ENCODE data around the gene ITGAE. TPM values are rescaled to one million over a fixed set of nuclear protein-coding genes. Genes with fewer than 3 reads are reported as not detected.

ITGAE gene
- total RNA-seq, 1 donor from 2014 or later = 15.8 TPM

Other genes starting within 250 kb of the ITGAE start
- 0.11 TPM for gene TRPV3, start 243.4 kb downstream of the ITGAE start, total RNA-seq
- gene TRPV1, start 191.8 kb downstream of the ITGAE start, total RNA-seq = 15.9 TPM
- 0.32 TPM for gene SHPK, start 164.9 kb downstream of the ITGAE start, total RNA-seq
- 16.7 TPM for gene CTNS, start 164.4 kb downstream of the ITGAE start, total RNA-seq
- 165 TPM for gene TAX1BP3, start 132.6 kb downstream of the ITGAE start, total RNA-seq
- gene EMC6, start 132.4 kb downstream of the ITGAE start, total RNA-seq = 75.0 TPM
- not detected for gene P2RX5, start 105.0 kb downstream of the ITGAE start, total RNA-seq
- 2.7 TPM for gene HASPIN, start 77.3 kb downstream of the ITGAE start, total RNA-seq
- gene NCBP3, start 45.1 kb upstream of the ITGAE start, total RNA-seq = 3.9 TPM
- 3.6 TPM for gene CAMKK1, start 91.9 kb upstream of the ITGAE start, total RNA-seq
- gene P2RX1, start 115.3 kb upstream of the ITGAE start, total RNA-seq = not detected
- 27.2 TPM for gene ATP2A3, start 163.2 kb upstream of the ITGAE start, total RNA-seq